ENCODE data around the gene GRK5.

DNA sequence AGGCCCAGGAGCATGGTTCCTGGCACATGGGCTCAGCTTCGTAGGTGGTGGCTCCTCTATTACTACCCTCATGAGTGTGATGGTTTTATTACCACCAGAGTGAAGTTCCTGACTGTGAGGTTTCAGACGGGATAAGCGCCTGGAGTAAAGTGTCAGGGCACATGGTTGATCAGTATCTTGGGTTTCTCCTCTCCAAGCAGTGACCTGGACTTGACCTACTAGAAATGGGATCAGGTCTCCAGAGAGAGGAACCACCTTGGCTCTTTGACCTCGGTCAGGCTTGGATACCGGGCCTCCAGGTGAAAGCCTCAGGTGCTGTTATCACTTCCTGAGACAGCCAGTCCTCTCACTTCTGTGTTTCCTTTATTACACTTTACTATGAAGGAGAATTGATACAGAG, 67.7 kb downstream of the GRK5 start:
- TF ChIP-seq, protein P1, sequence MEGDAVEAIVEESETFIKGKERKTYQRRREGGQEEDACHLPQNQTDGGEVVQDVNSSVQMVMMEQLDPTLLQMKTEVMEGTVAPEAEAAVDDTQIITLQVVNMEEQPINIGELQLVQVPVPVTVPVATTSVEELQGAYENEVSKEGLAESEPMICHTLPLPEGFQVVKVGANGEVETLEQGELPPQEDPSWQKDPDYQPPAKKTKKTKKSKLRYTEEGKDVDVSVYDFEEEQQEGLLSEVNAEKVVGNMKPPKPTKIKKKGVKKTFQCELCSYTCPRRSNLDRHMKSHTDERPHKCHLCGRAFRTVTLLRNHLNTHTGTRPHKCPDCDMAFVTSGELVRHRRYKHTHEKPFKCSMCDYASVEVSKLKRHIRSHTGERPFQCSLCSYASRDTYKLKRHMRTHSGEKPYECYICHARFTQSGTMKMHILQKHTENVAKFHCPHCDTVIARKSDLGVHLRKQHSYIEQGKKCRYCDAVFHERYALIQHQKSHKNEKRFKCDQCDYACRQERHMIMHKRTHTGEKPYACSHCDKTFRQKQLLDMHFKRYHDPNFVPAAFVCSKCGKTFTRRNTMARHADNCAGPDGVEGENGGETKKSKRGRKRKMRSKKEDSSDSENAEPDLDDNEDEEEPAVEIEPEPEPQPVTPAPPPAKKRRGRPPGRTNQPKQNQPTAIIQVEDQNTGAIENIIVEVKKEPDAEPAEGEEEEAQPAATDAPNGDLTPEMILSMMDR (IDR thresholded peaks at IDR 0.05): no peak
- no peak for TF ChIP-seq EZH2 (IDR thresholded peaks at IDR 0.05)
